Neural progenitor cell (in vitro differentiated cells): Measurements from ENCODE around the gene GSG1L.

Experiments used
- EZH2 ChIP-seq: fragments of 200-600 bp; sonication (generic); IDR thresholded peaks from 2 replicates; pipeline ENCODE4 v1.6.1; 2017; ENCODE audit warnings: antibody characterized with exemption, mild to moderate bottlenecking, moderate library complexity
- TF ChIP-seq, protein P1 (sequence below): fragments of 200-600 bp; sonication (generic); IDR thresholded peaks from 2 replicates; pipeline ENCODE4 v1.5.1; 2017; ENCODE audit warnings: antibody characterized with exemption, mild to moderate bottlenecking

DNA sequence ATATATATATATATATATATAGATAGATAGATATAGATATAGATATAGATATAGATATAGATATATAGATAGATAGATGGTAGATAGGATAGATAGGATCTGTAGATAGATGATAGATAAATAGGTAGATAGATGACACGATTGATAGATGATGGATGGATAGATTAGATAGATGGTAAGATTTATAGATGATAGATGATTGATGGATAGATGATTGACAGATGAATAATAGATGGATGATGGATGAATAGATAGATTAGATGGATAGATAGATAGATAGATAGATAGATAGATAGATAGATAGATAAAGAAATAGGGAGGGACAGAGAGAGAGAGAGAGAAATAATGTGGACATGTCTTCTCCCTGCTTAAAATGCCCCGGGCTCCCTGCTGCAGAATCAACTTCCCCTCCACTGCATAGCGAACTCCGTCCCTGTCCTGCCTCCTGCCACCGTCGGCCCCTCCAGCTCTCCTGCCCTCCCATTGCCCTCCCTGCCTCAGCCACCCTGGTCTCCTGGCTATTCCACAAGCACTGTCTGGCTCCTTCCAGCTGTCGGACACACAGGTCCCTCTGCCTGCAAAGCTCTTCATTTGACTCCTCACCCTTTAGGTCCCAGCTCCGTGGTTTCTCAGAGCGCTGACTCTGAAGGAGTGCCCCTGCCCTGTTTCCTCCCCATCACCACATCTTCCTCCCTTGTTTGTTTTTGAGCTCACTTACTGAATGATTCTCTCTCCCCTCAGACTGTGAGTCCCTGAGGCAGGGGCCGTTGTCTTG, 259.6 kb downstream of the GSG1L start:
- TF ChIP-seq, protein P1, sequence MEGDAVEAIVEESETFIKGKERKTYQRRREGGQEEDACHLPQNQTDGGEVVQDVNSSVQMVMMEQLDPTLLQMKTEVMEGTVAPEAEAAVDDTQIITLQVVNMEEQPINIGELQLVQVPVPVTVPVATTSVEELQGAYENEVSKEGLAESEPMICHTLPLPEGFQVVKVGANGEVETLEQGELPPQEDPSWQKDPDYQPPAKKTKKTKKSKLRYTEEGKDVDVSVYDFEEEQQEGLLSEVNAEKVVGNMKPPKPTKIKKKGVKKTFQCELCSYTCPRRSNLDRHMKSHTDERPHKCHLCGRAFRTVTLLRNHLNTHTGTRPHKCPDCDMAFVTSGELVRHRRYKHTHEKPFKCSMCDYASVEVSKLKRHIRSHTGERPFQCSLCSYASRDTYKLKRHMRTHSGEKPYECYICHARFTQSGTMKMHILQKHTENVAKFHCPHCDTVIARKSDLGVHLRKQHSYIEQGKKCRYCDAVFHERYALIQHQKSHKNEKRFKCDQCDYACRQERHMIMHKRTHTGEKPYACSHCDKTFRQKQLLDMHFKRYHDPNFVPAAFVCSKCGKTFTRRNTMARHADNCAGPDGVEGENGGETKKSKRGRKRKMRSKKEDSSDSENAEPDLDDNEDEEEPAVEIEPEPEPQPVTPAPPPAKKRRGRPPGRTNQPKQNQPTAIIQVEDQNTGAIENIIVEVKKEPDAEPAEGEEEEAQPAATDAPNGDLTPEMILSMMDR = no peak
- TF ChIP-seq EZH2 = no peak
